ENCODE results near the gene KLF8. TPM values are rescaled to one million over a fixed set of nuclear protein-coding genes. Genes with fewer than 3 reads are reported as not detected.

KLF8 gene
- total RNA-seq, 1 experiment from 2014 or later: 11.1 TPM

DNA sequence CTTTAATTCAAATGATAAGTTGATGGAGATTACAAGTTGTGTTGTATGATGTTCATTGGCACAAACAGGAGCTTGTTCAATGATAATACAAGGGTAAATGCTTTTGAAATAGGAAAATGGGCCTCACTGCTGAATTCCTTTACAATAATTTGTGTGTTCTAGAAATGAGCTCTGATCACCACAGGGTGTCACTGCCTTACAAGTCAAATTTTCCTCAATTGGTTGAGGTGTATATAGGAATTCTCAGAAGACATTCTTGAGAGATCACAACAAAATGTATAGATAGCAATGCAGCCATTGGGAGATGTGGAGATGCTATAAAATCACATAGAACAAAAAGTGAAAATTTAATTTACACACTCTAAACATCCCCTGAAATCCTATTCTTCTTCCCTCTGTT lies 49.6 kb downstream of the KLF8 start (continued):
- no peak for TF ChIP-seq ZNF532 (CRISPR knock-in tag; IDR thresholded peaks at IDR 0.05; ENCODE audit: borderline replicate concordance)
- TF ChIP-seq ESRRA (CRISPR knock-in tag; IDR thresholded peaks at IDR 0.05; ENCODE audit: borderline replicate concordance): no peak

DNA sequence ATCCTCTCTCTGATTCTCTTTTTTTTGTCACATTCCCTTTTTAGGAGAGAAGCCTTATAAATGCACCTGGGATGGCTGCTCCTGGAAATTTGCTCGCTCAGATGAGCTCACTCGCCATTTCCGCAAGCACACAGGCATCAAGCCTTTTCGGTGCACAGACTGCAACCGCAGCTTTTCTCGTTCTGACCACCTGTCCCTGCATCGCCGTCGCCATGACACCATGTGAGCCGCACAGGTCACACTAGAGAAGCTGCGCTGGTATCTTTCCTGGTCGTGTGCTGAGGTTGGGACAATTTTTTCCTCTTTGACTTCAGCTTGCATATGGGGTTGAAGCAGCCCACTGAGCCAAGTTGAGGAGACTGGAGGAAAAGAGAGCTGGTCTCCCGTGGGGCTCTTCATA lies 52.1 kb downstream of the KLF8 start:
- TF ChIP-seq GABPB1 (CRISPR knock-in tag; IDR thresholded peaks at IDR 0.05) (no peak), PRRX2 (CRISPR knock-in tag; IDR thresholded peaks at IDR 0.05) (no peak)
- TF ChIP-seq, protein P1, sequence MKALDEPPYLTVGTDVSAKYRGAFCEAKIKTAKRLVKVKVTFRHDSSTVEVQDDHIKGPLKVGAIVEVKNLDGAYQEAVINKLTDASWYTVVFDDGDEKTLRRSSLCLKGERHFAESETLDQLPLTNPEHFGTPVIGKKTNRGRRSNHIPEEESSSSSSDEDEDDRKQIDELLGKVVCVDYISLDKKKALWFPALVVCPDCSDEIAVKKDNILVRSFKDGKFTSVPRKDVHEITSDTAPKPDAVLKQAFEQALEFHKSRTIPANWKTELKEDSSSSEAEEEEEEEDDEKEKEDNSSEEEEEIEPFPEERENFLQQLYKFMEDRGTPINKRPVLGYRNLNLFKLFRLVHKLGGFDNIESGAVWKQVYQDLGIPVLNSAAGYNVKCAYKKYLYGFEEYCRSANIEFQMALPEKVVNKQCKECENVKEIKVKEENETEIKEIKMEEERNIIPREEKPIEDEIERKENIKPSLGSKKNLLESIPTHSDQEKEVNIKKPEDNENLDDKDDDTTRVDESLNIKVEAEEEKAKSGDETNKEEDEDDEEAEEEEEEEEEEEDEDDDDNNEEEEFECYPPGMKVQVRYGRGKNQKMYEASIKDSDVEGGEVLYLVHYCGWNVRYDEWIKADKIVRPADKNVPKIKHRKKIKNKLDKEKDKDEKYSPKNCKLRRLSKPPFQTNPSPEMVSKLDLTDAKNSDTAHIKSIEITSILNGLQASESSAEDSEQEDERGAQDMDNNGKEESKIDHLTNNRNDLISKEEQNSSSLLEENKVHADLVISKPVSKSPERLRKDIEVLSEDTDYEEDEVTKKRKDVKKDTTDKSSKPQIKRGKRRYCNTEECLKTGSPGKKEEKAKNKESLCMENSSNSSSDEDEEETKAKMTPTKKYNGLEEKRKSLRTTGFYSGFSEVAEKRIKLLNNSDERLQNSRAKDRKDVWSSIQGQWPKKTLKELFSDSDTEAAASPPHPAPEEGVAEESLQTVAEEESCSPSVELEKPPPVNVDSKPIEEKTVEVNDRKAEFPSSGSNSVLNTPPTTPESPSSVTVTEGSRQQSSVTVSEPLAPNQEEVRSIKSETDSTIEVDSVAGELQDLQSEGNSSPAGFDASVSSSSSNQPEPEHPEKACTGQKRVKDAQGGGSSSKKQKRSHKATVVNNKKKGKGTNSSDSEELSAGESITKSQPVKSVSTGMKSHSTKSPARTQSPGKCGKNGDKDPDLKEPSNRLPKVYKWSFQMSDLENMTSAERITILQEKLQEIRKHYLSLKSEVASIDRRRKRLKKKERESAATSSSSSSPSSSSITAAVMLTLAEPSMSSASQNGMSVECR (CRISPR knock-in tag; IDR thresholded peaks at IDR 0.05; ENCODE audit: borderline replicate concordance): no peak
- TF ChIP-seq, protein P2, sequence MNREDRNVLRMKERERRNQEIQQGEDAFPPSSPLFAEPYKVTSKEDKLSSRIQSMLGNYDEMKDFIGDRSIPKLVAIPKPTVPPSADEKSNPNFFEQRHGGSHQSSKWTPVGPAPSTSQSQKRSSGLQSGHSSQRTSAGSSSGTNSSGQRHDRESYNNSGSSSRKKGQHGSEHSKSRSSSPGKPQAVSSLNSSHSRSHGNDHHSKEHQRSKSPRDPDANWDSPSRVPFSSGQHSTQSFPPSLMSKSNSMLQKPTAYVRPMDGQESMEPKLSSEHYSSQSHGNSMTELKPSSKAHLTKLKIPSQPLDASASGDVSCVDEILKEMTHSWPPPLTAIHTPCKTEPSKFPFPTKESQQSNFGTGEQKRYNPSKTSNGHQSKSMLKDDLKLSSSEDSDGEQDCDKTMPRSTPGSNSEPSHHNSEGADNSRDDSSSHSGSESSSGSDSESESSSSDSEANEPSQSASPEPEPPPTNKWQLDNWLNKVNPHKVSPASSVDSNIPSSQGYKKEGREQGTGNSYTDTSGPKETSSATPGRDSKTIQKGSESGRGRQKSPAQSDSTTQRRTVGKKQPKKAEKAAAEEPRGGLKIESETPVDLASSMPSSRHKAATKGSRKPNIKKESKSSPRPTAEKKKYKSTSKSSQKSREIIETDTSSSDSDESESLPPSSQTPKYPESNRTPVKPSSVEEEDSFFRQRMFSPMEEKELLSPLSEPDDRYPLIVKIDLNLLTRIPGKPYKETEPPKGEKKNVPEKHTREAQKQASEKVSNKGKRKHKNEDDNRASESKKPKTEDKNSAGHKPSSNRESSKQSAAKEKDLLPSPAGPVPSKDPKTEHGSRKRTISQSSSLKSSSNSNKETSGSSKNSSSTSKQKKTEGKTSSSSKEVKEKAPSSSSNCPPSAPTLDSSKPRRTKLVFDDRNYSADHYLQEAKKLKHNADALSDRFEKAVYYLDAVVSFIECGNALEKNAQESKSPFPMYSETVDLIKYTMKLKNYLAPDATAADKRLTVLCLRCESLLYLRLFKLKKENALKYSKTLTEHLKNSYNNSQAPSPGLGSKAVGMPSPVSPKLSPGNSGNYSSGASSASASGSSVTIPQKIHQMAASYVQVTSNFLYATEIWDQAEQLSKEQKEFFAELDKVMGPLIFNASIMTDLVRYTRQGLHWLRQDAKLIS (CRISPR knock-in tag; IDR thresholded peaks at IDR 0.05; ENCODE audit: borderline replicate concordance): no peak
- ChIA-PET CTCF (no interaction called here), POLR2A (no interaction called here)
- Mint-ChIP-seq H3K4me3 (no peak overlapping the region), H3K27me3 (ENCODE audit: low read depth) (no peaks in the 10 kb centered on the region), H3K9me3 (no peaks in the 10 kb centered on the region), H3K27ac (no peak overlapping the region), H3K36me3 (no peaks in the 10 kb centered on the region), H3K4me1 (no peaks in the 10 kb centered on the region)
- ATAC-seq: no peak
- DNase-seq (ENCODE audit: low spot score): no peak

DNA sequence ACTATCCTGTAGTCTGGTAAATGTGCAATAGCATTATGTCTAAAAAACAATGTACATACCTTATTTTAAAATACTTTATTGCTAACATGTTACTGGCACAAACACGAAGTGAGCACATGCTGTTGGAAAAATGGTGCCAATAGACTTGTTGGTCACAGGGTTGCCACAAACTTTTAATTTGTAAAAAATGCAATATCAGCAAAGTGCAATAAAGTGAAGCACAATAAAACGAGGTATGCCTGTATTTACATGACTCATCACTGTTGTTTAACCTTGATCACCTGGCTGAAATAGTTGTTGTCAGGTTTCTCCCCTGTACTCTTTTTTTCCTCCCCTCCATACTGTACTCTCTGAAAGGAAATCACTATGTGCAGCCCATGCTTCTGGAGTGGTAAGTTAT lies 56.5 kb downstream of the KLF8 start:
- Mint-ChIP-seq H3K36me3 (peaks cover 4% of the 10 kb centered on the region; the same call in 1 of the 2 replicates), H3K4me3 (no peak overlapping the region), H3K9me3 (peaks cover 16% of the 10 kb centered on the region), H3K27ac (no peak overlapping the region), H3K27me3 (ENCODE audit: low read depth) (no peaks in the 10 kb centered on the region), H3K4me1 (no peaks in the 10 kb centered on the region)
- no peak for ATAC-seq
- POLR2A ChIA-PET: no interaction called here
- DNase-seq (ENCODE audit: low spot score): no peak
- CTCF ChIA-PET: no interaction called here
- TF ChIP-seq ATF2 (CRISPR knock-in tag; IDR thresholded peaks at IDR 0.05; ENCODE audit: borderline replicate concordance, low read depth): no peak
- no peak for TF ChIP-seq TEAD4 (CRISPR knock-in tag; IDR thresholded peaks at IDR 0.05)
- TF ChIP-seq, protein P3, sequence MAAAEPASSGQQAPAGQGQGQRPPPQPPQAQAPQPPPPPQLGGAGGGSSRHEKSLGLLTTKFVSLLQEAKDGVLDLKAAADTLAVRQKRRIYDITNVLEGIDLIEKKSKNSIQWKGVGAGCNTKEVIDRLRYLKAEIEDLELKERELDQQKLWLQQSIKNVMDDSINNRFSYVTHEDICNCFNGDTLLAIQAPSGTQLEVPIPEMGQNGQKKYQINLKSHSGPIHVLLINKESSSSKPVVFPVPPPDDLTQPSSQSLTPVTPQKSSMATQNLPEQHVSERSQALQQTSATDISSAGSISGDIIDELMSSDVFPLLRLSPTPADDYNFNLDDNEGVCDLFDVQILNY (CRISPR knock-in tag; IDR thresholded peaks at IDR 0.05): no peak
- TF ChIP-seq, protein P4, sequence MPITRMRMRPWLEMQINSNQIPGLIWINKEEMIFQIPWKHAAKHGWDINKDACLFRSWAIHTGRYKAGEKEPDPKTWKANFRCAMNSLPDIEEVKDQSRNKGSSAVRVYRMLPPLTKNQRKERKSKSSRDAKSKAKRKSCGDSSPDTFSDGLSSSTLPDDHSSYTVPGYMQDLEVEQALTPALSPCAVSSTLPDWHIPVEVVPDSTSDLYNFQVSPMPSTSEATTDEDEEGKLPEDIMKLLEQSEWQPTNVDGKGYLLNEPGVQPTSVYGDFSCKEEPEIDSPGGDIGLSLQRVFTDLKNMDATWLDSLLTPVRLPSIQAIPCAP (CRISPR knock-in tag; IDR thresholded peaks at IDR 0.05): no peak
- TF ChIP-seq PRRX2 (CRISPR knock-in tag; IDR thresholded peaks at IDR 0.05): no peak
- TF ChIP-seq, protein P5, sequence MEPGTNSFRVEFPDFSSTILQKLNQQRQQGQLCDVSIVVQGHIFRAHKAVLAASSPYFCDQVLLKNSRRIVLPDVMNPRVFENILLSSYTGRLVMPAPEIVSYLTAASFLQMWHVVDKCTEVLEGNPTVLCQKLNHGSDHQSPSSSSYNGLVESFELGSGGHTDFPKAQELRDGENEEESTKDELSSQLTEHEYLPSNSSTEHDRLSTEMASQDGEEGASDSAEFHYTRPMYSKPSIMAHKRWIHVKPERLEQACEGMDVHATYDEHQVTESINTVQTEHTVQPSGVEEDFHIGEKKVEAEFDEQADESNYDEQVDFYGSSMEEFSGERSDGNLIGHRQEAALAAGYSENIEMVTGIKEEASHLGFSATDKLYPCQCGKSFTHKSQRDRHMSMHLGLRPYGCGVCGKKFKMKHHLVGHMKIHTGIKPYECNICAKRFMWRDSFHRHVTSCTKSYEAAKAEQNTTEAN (CRISPR knock-in tag; IDR thresholded peaks at IDR 0.05): no peak
